ENCODE results near the gene GLI3.

DNA sequence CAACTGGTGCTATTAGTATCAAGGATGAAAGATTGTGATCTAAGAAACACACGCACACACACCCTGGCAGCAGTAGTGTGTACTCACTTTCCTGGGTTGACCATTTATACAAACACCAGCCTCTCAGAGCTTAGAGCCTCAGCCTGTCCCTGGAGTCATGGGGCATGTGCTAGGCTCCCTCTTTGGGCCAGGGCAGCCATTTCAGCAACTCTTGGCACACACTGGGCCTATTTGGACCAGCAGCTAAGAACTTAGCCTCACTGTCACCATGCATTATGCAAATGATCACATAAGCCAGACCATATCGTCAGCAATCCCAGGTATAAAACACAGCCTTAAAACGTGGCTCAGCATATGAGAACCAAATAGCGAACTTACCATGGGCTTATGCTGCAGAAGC, 51.3 kb downstream of the GLI3 start:
- no peak for TF ChIP-seq POLR2AphosphoS5 (IDR thresholded peaks at IDR 0.05; ENCODE audit: low read depth, low read length)
- no peak for TF ChIP-seq EP300 (IDR thresholded peaks at IDR 0.05; ENCODE audit: borderline replicate concordance in 1 of 2, low read depth in 2 of 2, low read length in 2 of 2)
